ENCODE measurements around the gene NUP107. TPM values are rescaled to one million over a fixed set of nuclear protein-coding genes. Genes with fewer than 3 reads are reported as not detected.

NUP107 gene
- total and polyA plus RNA-seq, 3 donors from 2014 or later: 40.3 to 76.1 (median 63.4) TPM

DNA sequence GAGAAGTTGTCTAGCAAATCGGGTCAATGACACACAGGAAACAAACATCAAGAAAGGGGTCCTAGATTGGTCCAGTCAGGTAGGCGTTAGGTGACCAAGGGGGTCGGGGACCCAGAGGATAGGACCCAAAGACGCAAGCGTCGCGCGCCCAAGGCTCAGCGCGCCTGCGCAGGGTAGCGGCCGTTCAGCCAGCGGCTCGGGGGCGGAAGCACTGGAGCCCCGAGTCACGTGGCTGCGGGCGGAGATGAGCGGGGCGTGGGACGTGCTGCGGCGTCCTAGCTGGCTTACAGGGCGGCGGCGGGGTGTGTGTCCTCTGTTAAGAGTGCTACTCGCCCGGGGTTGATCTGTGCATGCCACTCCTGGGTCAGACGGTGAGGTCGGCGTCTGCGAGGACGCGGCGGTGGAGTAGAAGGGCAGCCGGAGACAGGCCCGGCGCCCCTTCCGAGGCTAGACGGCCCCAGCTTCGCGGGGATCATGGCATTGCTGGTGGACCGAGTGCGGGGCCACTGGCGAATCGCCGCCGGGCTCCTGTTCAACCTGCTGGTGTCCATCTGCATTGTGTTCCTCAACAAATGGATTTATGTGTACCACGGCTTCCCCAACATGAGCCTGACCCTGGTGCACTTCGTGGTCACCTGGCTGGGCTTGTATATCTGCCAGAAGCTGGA is 59.3 kb downstream of the NUP107 start, which contains the start of gene SLC35E3:
SLC35E3 (plus strand) TSS at position 273 of the 668 bp plus-strand sequence; CDS start at position 475, 202 bp downstream.
- Histone ChIP-seq H3K4me1 (no peaks in the 10 kb centered on the region), H3K4me3 (peak within 1 kb of the TSS; percentile 65 to 75), H3K27me3 (no peaks in the 10 kb centered on the region), H3K36me3 (ENCODE audit: low read depth, missing control alignments) (no peaks in the 10 kb centered on the region), H3K9me3 (no peaks in the 10 kb centered on the region), H3K27ac (peak within 1 kb of the TSS; percentile 28 to 80)
- intact Hi-C loops (cut with DNase I; ENCODE audit: low total_unique reads): no loop called here
- no peak for TF ChIP-seq POLR2A (IDR thresholded peaks at IDR 0.05)
- TF ChIP-seq, protein P1, sequence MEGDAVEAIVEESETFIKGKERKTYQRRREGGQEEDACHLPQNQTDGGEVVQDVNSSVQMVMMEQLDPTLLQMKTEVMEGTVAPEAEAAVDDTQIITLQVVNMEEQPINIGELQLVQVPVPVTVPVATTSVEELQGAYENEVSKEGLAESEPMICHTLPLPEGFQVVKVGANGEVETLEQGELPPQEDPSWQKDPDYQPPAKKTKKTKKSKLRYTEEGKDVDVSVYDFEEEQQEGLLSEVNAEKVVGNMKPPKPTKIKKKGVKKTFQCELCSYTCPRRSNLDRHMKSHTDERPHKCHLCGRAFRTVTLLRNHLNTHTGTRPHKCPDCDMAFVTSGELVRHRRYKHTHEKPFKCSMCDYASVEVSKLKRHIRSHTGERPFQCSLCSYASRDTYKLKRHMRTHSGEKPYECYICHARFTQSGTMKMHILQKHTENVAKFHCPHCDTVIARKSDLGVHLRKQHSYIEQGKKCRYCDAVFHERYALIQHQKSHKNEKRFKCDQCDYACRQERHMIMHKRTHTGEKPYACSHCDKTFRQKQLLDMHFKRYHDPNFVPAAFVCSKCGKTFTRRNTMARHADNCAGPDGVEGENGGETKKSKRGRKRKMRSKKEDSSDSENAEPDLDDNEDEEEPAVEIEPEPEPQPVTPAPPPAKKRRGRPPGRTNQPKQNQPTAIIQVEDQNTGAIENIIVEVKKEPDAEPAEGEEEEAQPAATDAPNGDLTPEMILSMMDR (IDR thresholded peaks at IDR 0.05): no peak
- 0 to 1% methylated on average over 21 to 52 of the region's 52 CpGs for WGBS, 2 donors
- DNase-seq: peak; percentile 96

GRCh38 chr12:68746572-68747180 is 59.9 kb downstream of the NUP107 start:
- Histone ChIP-seq H3K27me3 (no peaks in the 10 kb centered on the region), H3K9me3 (no peaks in the 10 kb centered on the region), H3K4me3 (peak overlapping the region; percentile 65 to 75), H3K27ac (peak overlapping the region; percentile 28 to 80), H3K4me1 (no peaks in the 10 kb centered on the region), H3K36me3 (ENCODE audit: low read depth, missing control alignments) (no peaks in the 10 kb centered on the region)
- peak; percentile 67 for DNase-seq
- 3 to 4% methylated on average over 15 of the region's 15 CpGs for WGBS, 2 donors
- TF ChIP-seq, protein P1 (IDR thresholded peaks at IDR 0.05): no peak
- no peak for TF ChIP-seq POLR2A (IDR thresholded peaks at IDR 0.05)
- intact Hi-C loops (cut with DNase I; ENCODE audit: low total_unique reads): no loop called here

GRCh38 chr12:68749443-68749842 is 62.7 kb downstream of the NUP107 start:
- no peak for DNase-seq
- Histone ChIP-seq H3K4me1 (no peaks in the 10 kb centered on the region), H3K4me3 (no peak overlapping the region), H3K27me3 (no peaks in the 10 kb centered on the region), H3K27ac (no peak overlapping the region), H3K36me3 (ENCODE audit: low read depth, missing control alignments) (no peaks in the 10 kb centered on the region), H3K9me3 (no peaks in the 10 kb centered on the region)
- intact Hi-C loops (cut with DNase I; ENCODE audit: low total_unique reads): no loop called here
- 89 to 92% methylated on average over 3 of the region's 3 CpGs for WGBS, 2 donors
- TF ChIP-seq, protein P1 (IDR thresholded peaks at IDR 0.05): no peak
- TF ChIP-seq POLR2A (IDR thresholded peaks at IDR 0.05): no peak

- H3K9me3 ChIP-seq: no peaks in the 10 kb centered on the region
- no peaks in the 10 kb centered on the region for H3K4me1 ChIP-seq
- no peaks in the 10 kb centered on the region for H3K27me3 ChIP-seq
- TF ChIP-seq POLR2A (IDR thresholded peaks at IDR 0.05): no peak
- TF ChIP-seq, protein P1 (IDR thresholded peaks at IDR 0.05): no peak
- intact Hi-C loops (cut with DNase I; ENCODE audit: low total_unique reads): no loop called here
- no peaks in the 10 kb centered on the region for H3K36me3 ChIP-seq (ENCODE audit: low read depth, missing control alignments)
- H3K4me3 ChIP-seq: no peak overlapping the region
- WGBS, 2 donors: 84 to 87% methylated on average over 4 of the region's 4 CpGs
- no peak overlapping the region for H3K27ac ChIP-seq
- DNase-seq: no peak
Measured at GRCh38 chr12:68749861-68750260, 63.1 kb downstream of the NUP107 start.

All from testis (tissue), 3 donors.